Cardiac muscle cell (in vitro differentiated cells and primary cell): Measurements from ENCODE around the gene RORB. TPM values are rescaled to one million over a fixed set of nuclear protein-coding genes. Genes with fewer than 3 reads are reported as not detected.
A peak's percentile ranks its signal among the peaks of the same experiment; 100 is the strongest.

Experiments
- DNase-seq, 2 donors: peaks; one replicate each; pipeline versions ENCODE4 v3.0.0 to v3.0.0-alpha.2; 2010 to 2017; ENCODE audit warnings: low read depth in 1 of 2, low spot score in 1 of 2
- H3K27ac ChIP-seq: fragments of 200-600 bp; sonication (generic); 2 replicates; pipeline ENCODE4 v1.5.1; 2016
- H3K27me3 ChIP-seq: fragments of 200-600 bp; sonication (generic); 2 replicates; pipeline ENCODE4 v1.6.0; 2016; ENCODE audit warnings: control low read depth
- H3K36me3 ChIP-seq: fragments of 200-600 bp; sonication (generic); 2 replicates; pipeline ENCODE4 v1.5.1; 2016; ENCODE audit warnings: control low read depth
- H3K4me1 ChIP-seq: fragments of 200-600 bp; sonication (generic); 2 replicates; pipeline ENCODE4 v1.8.1; 2017; ENCODE audit warnings: low read depth, mild to moderate bottlenecking, mixed run types
- H3K4me3 ChIP-seq: fragments of 200-600 bp; sonication (generic); 2 replicates; pipeline ENCODE4 v1.5.1; 2016; ENCODE audit warnings: mild to moderate bottlenecking
- H3K9me3 ChIP-seq: fragments of 200-600 bp; sonication (generic); 2 replicates; pipeline ENCODE4 v1.5.1; 2017; ENCODE audit warnings: low read depth, mild to moderate bottlenecking, control low read depth
- polyA plus RNA-seq: library from polyadenylated mRNA; unstranded; fragments of >200 nt; fragmentation: Nextera tagmentation; extraction: Ambion mirVana; gene quantifications from 2 replicates; pipeline ENCODE4 v1.2.1, GENCODE V29; 2016
- total RNA-seq: library from RNA; depleted of rRNA; stranded (reverse); fragments of >200 nt; gene quantifications from 2 replicates; pipeline ENCODE4 v1.2.3, GENCODE V29; 2016
- TF ChIP-seq, protein P1 (sequence below): IDR thresholded peaks from 2 replicates; pipeline ENCODE4 v1.5.1; 2012; ENCODE audit warnings: low read depth, mild to moderate bottlenecking, low read length

Gene RORB
- total and polyA plus RNA-seq, 2 experiments from 2014 or later: 0.03 TPM; not detected in 1

DNA sequence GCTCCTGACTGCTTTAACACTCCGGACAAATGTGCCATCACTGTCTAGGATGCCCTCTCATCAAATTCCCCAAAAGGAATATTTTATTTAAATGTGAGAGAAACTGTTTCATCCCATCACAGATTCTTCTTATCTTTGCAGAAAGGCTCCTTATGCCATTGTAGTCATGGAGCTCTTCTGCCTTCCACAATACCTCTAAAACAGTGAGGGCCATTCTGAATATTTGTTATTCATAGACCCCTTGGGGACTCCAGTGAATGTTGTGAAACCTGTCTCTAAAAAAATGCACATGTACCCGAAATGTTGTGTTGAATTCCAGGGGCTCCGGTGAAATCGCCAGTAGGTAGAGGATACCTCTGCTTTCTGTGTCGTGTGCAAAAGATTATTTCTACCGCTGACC lies 176.9 kb downstream of the RORB start:
- no peak for DNase-seq
- TF ChIP-seq, protein P1, sequence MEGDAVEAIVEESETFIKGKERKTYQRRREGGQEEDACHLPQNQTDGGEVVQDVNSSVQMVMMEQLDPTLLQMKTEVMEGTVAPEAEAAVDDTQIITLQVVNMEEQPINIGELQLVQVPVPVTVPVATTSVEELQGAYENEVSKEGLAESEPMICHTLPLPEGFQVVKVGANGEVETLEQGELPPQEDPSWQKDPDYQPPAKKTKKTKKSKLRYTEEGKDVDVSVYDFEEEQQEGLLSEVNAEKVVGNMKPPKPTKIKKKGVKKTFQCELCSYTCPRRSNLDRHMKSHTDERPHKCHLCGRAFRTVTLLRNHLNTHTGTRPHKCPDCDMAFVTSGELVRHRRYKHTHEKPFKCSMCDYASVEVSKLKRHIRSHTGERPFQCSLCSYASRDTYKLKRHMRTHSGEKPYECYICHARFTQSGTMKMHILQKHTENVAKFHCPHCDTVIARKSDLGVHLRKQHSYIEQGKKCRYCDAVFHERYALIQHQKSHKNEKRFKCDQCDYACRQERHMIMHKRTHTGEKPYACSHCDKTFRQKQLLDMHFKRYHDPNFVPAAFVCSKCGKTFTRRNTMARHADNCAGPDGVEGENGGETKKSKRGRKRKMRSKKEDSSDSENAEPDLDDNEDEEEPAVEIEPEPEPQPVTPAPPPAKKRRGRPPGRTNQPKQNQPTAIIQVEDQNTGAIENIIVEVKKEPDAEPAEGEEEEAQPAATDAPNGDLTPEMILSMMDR: no peak
- Histone ChIP-seq H3K4me1 (no peaks in the 10 kb centered on the region), H3K27ac (no peak overlapping the region), H3K27me3 (no peaks in the 10 kb centered on the region), H3K4me3 (no peak overlapping the region), H3K36me3 (no peaks in the 10 kb centered on the region), H3K9me3 (no peaks in the 10 kb centered on the region)

GRCh38 chr9:74681906-74682305 lies 184.8 kb downstream of the RORB start:
- H3K27ac ChIP-seq: no peak overlapping the region
- TF ChIP-seq, protein P1: no peak
- H3K4me3 ChIP-seq: no peak overlapping the region
- H3K36me3 ChIP-seq: no peaks in the 10 kb centered on the region
- H3K27me3 ChIP-seq: no peaks in the 10 kb centered on the region
- H3K9me3 ChIP-seq: no peaks in the 10 kb centered on the region
- DNase-seq: peak in 1 of 2 donors; percentile 7
- peaks cover 8% of the 10 kb centered on the region for H3K4me1 ChIP-seq

- no peaks in the 10 kb centered on the region for H3K27me3 ChIP-seq
These were observed 186.2 kb downstream of the RORB start for GRCh38 chr9:74683322-74683721.

DNA sequence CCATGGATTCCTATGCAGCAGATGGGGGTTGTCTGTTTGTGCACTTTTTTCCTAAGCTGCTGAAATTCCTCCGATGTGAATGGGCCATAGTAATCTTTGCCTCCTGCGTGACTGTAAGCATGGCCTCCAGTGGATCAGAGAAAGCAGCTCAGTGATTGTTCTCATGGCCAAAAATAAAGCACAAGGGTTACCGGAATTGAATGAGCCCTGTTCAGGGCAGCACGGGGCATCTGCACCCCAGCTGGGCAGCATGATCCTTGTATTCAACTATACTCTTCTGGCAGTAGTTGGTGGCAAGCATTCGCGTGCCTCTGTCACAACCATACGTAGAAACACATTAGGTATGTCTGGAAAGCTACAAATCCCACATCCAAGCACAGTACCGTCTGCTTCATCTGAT lies 193.9 kb downstream of the RORB start:
- Histone ChIP-seq H3K36me3 (no peaks in the 10 kb centered on the region), H3K27ac (no peak overlapping the region), H3K4me3 (no peak overlapping the region), H3K27me3 (no peaks in the 10 kb centered on the region), H3K9me3 (no peaks in the 10 kb centered on the region), H3K4me1 (no peaks in the 10 kb centered on the region)
- TF ChIP-seq, protein P1: no peak
- no peak for DNase-seq

More at GRCh38 chr9:74683322-74683721, 186.2 kb downstream of the RORB start:
- DNase-seq: no peak
- no peak overlapping the region for H3K27ac ChIP-seq
- H3K4me3 ChIP-seq: no peak overlapping the region
- TF ChIP-seq, protein P1: no peak
- H3K4me1 ChIP-seq: peaks cover 8% of the 10 kb centered on the region
- no peaks in the 10 kb centered on the region for H3K36me3 ChIP-seq
- no peaks in the 10 kb centered on the region for H3K9me3 ChIP-seq

- no peak overlapping the region for H3K27ac ChIP-seq
- TF ChIP-seq, protein P1: no peak
- no peak overlapping the region for H3K4me3 ChIP-seq
- no peaks in the 10 kb centered on the region for H3K9me3 ChIP-seq
- no peak for DNase-seq
- no peaks in the 10 kb centered on the region for H3K36me3 ChIP-seq
- no peaks in the 10 kb centered on the region for H3K27me3 ChIP-seq
- H3K4me1 ChIP-seq: no peaks in the 10 kb centered on the region
These were observed 199.4 kb downstream of the RORB start for GRCh38 chr9:74696520-74696919.

DNA sequence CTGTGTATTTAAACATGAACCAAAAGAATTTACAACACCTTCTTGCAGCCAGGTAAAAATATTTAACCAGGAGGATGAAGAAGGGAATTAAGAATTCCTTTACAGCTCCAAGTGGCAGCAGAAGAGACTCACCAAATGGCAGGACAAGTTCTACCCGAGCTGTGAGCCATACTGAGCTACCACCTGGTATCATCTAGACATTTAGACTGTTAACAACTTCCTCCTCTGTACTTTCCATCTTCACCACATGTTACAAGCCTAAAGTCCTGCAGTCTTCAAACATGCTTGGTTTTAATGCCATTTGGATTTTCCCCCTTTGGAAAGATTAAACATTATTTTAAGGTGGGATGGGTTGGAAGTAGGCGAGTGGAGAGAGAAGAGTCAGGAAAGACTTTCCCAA lies 200.4 kb downstream of the RORB start:
- Histone ChIP-seq H3K27ac (no peak overlapping the region), H3K27me3 (no peaks in the 10 kb centered on the region), H3K4me1 (no peaks in the 10 kb centered on the region), H3K4me3 (no peak overlapping the region), H3K36me3 (no peaks in the 10 kb centered on the region), H3K9me3 (no peaks in the 10 kb centered on the region)
- TF ChIP-seq, protein P1: no peak
- DNase-seq: no peak
